ENCODE data around the gene DDN.

- TF ChIP-seq CTCF (conservative IDR thresholded peaks at IDR 0.05) (no peak), ZFX (IDR thresholded peaks at IDR 0.05) (no peak)
These were observed 26.2 kb downstream of the DDN start for GRCh38 chr12:48972952-48973483.
